Common myeloid progenitor, CD34-positive (primary cell): ENCODE measurements around the gene SPTBN1.

Experiments used
- CTCF ChIA-PET: fragments of 350-600 bp; sonication (Branson Sonifier 250); formaldehyde crosslinking; loops from one replicate; lab custom pipeline; 2021; ENCODE audit warnings: antibody characterized with exemption; lab: Charles Lee
- POLR2A ChIA-PET: fragments of 350-600 bp; sonication (Branson Sonifier 250); formaldehyde crosslinking; loops from one replicate; lab custom pipeline; 2021; ENCODE audit warnings: antibody characterized with exemption; lab: Charles Lee
- DNase-seq, 3 donors: peaks; one replicate each; pipeline versions ENCODE4 v3.0.0 to v3.0.0-alpha.2; 2013
- H3K27ac ChIP-seq, 2 experiments: 1 replicate in 1 of 2; 2 replicates in 1 of 2; pipeline ENCODE4 v1.7.0; 2013; ENCODE audit warnings: inconsistent platforms in 2 of 2, low read length in 2 of 2, mild to moderate bottlenecking in 2 of 2, low read depth in 1 of 2, moderate library complexity in 1 of 2; ENCODE audit not compliant: severe bottlenecking in 2 of 2, insufficient read depth in 1 of 2, poor library complexity in 1 of 2
- H3K27me3 ChIP-seq, 5 experiments: replicated peaks in 2 of 5; 1 replicate in 3 of 5; 2 replicates in 2 of 5; pipeline versions ENCODE4 v1.6.1 to v1.7.0; 2013; ENCODE audit warnings: low read length in 4 of 5, mild to moderate bottlenecking in 2 of 5, moderate library complexity in 2 of 5, inconsistent platforms in 1 of 5; ENCODE audit not compliant: insufficient read depth in 5 of 5, control insufficient read depth in 4 of 5
- H3K36me3 ChIP-seq, 4 experiments: 1 replicate in 2 of 4; 2 replicates in 2 of 4; pipeline versions ENCODE4 v1.6.1 to v1.7.0; 2013; ENCODE audit warnings: low read length in 3 of 4, control low read depth in 1 of 4, mild to moderate bottlenecking in 1 of 4; ENCODE audit not compliant: control insufficient read depth in 4 of 4, insufficient read depth in 4 of 4
- H3K4me1 ChIP-seq, 4 experiments: 1 replicate in 3 of 4; 2 replicates in 1 of 4; pipeline versions ENCODE4 v1.6.1 to v1.7.1; 2013; ENCODE audit warnings: low read length in 3 of 4, mild to moderate bottlenecking in 3 of 4, control low read depth in 1 of 4, inconsistent platforms in 1 of 4, moderate library complexity in 1 of 4; ENCODE audit not compliant: control insufficient read depth in 4 of 4, insufficient read depth in 4 of 4; ENCODE audit errors: control extremely low read depth in 1 of 4
- H3K4me3 ChIP-seq, 7 experiments: 1 replicate in 4 of 7; 2 replicates in 3 of 7; pipeline versions ENCODE4 v1.5.1 to v1.7.0; 2013; ENCODE audit warnings: mild to moderate bottlenecking in 7 of 7, low read length in 6 of 7, moderate library complexity in 6 of 7, inconsistent platforms in 2 of 7, low read depth in 2 of 7, control low read depth in 1 of 7; ENCODE audit not compliant: insufficient read depth in 4 of 7, control insufficient read depth in 1 of 7; ENCODE audit errors: extremely low read depth in 1 of 7
- H3K9me3 ChIP-seq, 5 experiments: 1 replicate in 4 of 5; 2 replicates in 1 of 5; pipeline versions ENCODE4 v1.6.1 to v1.7.1; 2013; ENCODE audit warnings: low read length in 4 of 5, mild to moderate bottlenecking in 2 of 5, inconsistent platforms in 1 of 5, low read depth in 1 of 5, moderate library complexity in 1 of 5; ENCODE audit not compliant: control insufficient read depth in 4 of 5, insufficient read depth in 2 of 5; ENCODE audit errors: control extremely low read depth in 1 of 5
- WGBS: methylation state at CpG from one replicate; pipeline ENCODE4 v1.1.5; 2013; ENCODE audit not compliant: insufficient coverage; 5-methylcytosine and 5-hydroxymethylcytosine counted together

SPTBN1 gene

GRCh38 chr2:54640834-54641540, 184.9 kb downstream of the SPTBN1 start:
- Histone ChIP-seq H3K4me3 (no peak overlapping the region), H3K27me3 (no peaks in the 10 kb centered on the region), H3K27ac (no peak overlapping the region), H3K4me1 (no peaks in the 10 kb centered on the region), H3K36me3 (peaks cover 47 to 86% (median 63%) of the 10 kb centered on the region in 4 experiments), H3K9me3 (no peaks in the 10 kb centered on the region)
- DNase-seq = no peak
- 100% methylated on average over 1 of the region's 8 CpGs for WGBS
- POLR2A ChIA-PET = interaction anchor here (1.0 to 1.2 kb wide), 2 partner anchors 10 to 117 kb away, joined by 4 to 8 read pairs; no protein-coding TSS in a partner anchor
- CTCF ChIA-PET = interaction anchor here (0.8 to 5.4 kb wide), 6 partner anchors 8 to 139 kb away, joined by 3 to 15 read pairs (median 6); no protein-coding TSS in a partner anchor

- H3K36me3 ChIP-seq = peaks cover 45 to 88% (median 62%) of the 10 kb centered on the region in 4 experiments
- no peaks in the 10 kb centered on the region for H3K4me1 ChIP-seq
- no peak overlapping the region for H3K27ac ChIP-seq
- POLR2A ChIA-PET = interaction anchor here (1.0 kb wide), 1 partner anchor 9 kb away, joined by 4 read pairs; no protein-coding TSS in a partner anchor
- WGBS = 100% methylated on average over 8 of the region's 8 CpGs
- H3K27me3 ChIP-seq = no peaks in the 10 kb centered on the region
- no peak for DNase-seq
- no peaks in the 10 kb centered on the region for H3K9me3 ChIP-seq
- no peak overlapping the region for H3K4me3 ChIP-seq
- CTCF ChIA-PET = interaction anchor here (1.8 to 5.4 kb wide), 4 partner anchors 9 to 23 kb away, joined by 6 to 15 read pairs (median 8); no protein-coding TSS in a partner anchor
Observed at GRCh38 chr2:54641988-54642387, 185.9 kb downstream of the SPTBN1 start.

GRCh38 chr2:54642677-54643430, 186.7 kb downstream of the SPTBN1 start:
- H3K27me3 ChIP-seq = no peaks in the 10 kb centered on the region
- H3K27ac ChIP-seq = no peak overlapping the region
- H3K9me3 ChIP-seq = no peaks in the 10 kb centered on the region
- no peak for DNase-seq
- peaks cover 42 to 90% (median 68%) of the 10 kb centered on the region in 4 experiments for H3K36me3 ChIP-seq
- no peaks in the 10 kb centered on the region for H3K4me1 ChIP-seq
- ChIA-PET CTCF (interaction anchor here (0.7 to 2.5 kb wide), 7 partner anchors 9 to 119 kb away, joined by 3 to 10 read pairs (median 4); no protein-coding TSS in a partner anchor), POLR2A (no interaction called here)
- 100% methylated on average over 4 of the region's 11 CpGs for WGBS
- H3K4me3 ChIP-seq = no peak overlapping the region

GRCh38 chr2:54644236-54644635, 188.1 kb downstream of the SPTBN1 start:
- CTCF ChIA-PET = interaction anchor here (0.6 to 3.2 kb wide), 3 partner anchors 14 to 44 kb away, joined by 3 to 12 read pairs (median 3); no protein-coding TSS in a partner anchor
- no peaks in the 10 kb centered on the region for H3K4me1 ChIP-seq
- POLR2A ChIA-PET = no interaction called here
- H3K9me3 ChIP-seq = no peaks in the 10 kb centered on the region
- peaks cover 35 to 90% (median 68%) of the 10 kb centered on the region in 4 experiments for H3K36me3 ChIP-seq
- no peak for DNase-seq
- H3K27ac ChIP-seq = no peak overlapping the region
- no peak overlapping the region for H3K4me3 ChIP-seq
- H3K27me3 ChIP-seq = no peaks in the 10 kb centered on the region
- 90% methylated on average over 4 of the region's 4 CpGs for WGBS

- Histone ChIP-seq H3K27ac (no peak overlapping the region), H3K9me3 (no peaks in the 10 kb centered on the region), H3K36me3 (peaks cover 38 to 93% (median 73%) of the 10 kb centered on the region in 4 experiments), H3K27me3 (no peaks in the 10 kb centered on the region), H3K4me3 (no peak overlapping the region), H3K4me1 (no peaks in the 10 kb centered on the region)
- CTCF ChIA-PET = interaction anchor here (0.7 to 3.2 kb wide), 7 partner anchors 8 to 540 kb away, joined by 3 to 12 read pairs (median 3); no protein-coding TSS in a partner anchor
- DNase-seq = no peak
- WGBS = 98% methylated on average over 14 of the region's 16 CpGs
- POLR2A ChIA-PET = no interaction called here
Observed at GRCh38 chr2:54646170-54646927, 190.2 kb downstream of the SPTBN1 start.

- DNase-seq = no peak
- ChIA-PET CTCF (interaction anchor here (1.0 to 1.2 kb wide), 2 partner anchors 57 to 124 kb away, joined by 3 read pairs; no protein-coding TSS in a partner anchor), POLR2A (no interaction called here)
- Histone ChIP-seq H3K27me3 (no peaks in the 10 kb centered on the region), H3K36me3 (peaks cover 39 to 98% (median 71%) of the 10 kb centered on the region in 4 experiments), H3K27ac (no peak overlapping the region), H3K4me3 (no peak overlapping the region), H3K9me3 (no peaks in the 10 kb centered on the region), H3K4me1 (no peaks in the 10 kb centered on the region)
- WGBS = 98% methylated on average over 3 of the region's 3 CpGs
Observed at GRCh38 chr2:54648256-54648655, 192.1 kb downstream of the SPTBN1 start.
